GM12878 (cell line): ENCODE data around the gene FMO3. TPM values are rescaled to one million over a fixed set of nuclear protein-coding genes. Genes with fewer than 3 reads are reported as not detected.

ENCODE experiments used
- ATAC-seq: fragments of 200-7000 bp; cut with Tn5 transposase; 3 replicates; pipeline ENCODE4 v1.9.1; 2020; ENCODE audit warnings: mild to moderate bottlenecking, moderate library complexity
- BruUV-seq: library from RNA; stranded (reverse); fragments of 400-500 nt; replicated peaks from 2 replicates; lab custom pipeline; 2021; lab: Mats Ljungman, UMichigan
- CTCF ChIA-PET: fragments of 300-600 bp; sonication (Branson Sonifier 250); formaldehyde crosslinking; extraction: SDS; loops from one replicate; lab custom pipeline; 2021; ENCODE audit warnings: inconsistent platforms; lab: Yijun Ruan, JAX
- POLR2A ChIA-PET: fragments of 350-600 bp; formaldehyde crosslinking; extraction: SDS; loops from one replicate; lab custom pipeline; 2021; ENCODE audit warnings: inconsistent platforms; lab: Charles Lee
- RAD21 ChIA-PET: fragments of 300-600 bp; sonication (Branson Sonifier 250); formaldehyde crosslinking; loops from one replicate; lab custom pipeline; 2023; ENCODE audit warnings: antibody characterized with exemption; ENCODE audit not compliant: unreplicated experiment; lab: Charles Lee
- SMC1A ChIA-PET: fragments of 300-600 bp; sonication (Branson Sonifier 250); formaldehyde crosslinking; loops from one replicate; lab custom pipeline; 2023; ENCODE audit not compliant: unreplicated experiment, uncharacterized antibody; lab: Charles Lee
- DNase-seq: peaks from one replicate; pipeline ENCODE4 v3.0.0-alpha.2; 2011; ENCODE audit warnings: low read depth, low spot score
- FAIRE-seq: peaks from 3 replicates; lab custom pipeline; 2011; peaks lifted over from hg19 to GRCh38; lab: Jason Lieb, UNC
- H2AFZ ChIP-seq: 2 replicates; pipeline ENCODE4 v1.6.0; 2011; ENCODE audit warnings: low read depth, low read length, control low read depth; ENCODE audit not compliant: control insufficient read depth
- H3K27ac ChIP-seq: 2 replicates; pipeline ENCODE4 v1.5.1; 2011; ENCODE audit warnings: control low read depth; ENCODE audit not compliant: control insufficient read depth, insufficient read depth
- H3K27me3 ChIP-seq, 2 experiments: replicated peaks in 1 of 2; 2 replicates each; pipeline versions ENCODE4 v1.6.0 to v1.6.1; 2011; ENCODE audit warnings: low read length in 1 of 2; ENCODE audit not compliant: control insufficient read depth in 2 of 2, insufficient read depth in 2 of 2
- H3K36me3 ChIP-seq, 2 experiments: 2 replicates each; pipeline ENCODE4 v1.5.1; 2011; ENCODE audit warnings: low read length in 1 of 2; ENCODE audit not compliant: control insufficient read depth in 2 of 2, insufficient read depth in 2 of 2
- H3K4me1 ChIP-seq: 2 replicates; pipeline ENCODE4 v1.6.1; 2011; ENCODE audit warnings: mild to moderate bottlenecking, low read length, moderate library complexity, mixed read lengths; ENCODE audit not compliant: control insufficient read depth, insufficient read depth
- H3K4me2 ChIP-seq: 2 replicates; pipeline ENCODE4 v1.6.0; 2011; ENCODE audit warnings: control low read depth; ENCODE audit not compliant: control insufficient read depth, insufficient read depth
- H3K4me3 ChIP-seq: fragments of 200-600 bp; sonication (generic); 2 replicates; pipeline ENCODE4 v1.5.1; 2016
- H3K79me2 ChIP-seq: 2 replicates; pipeline ENCODE4 v1.6.0; 2011; ENCODE audit warnings: low read length; ENCODE audit not compliant: control insufficient read depth, insufficient read depth
- H3K9ac ChIP-seq: 2 replicates; pipeline ENCODE4 v1.8.0; 2011; ENCODE audit warnings: low read length, control low read depth, mixed read lengths; ENCODE audit not compliant: control insufficient read depth, insufficient read depth
- H3K9me3 ChIP-seq: replicated peaks from 3 replicates; pipeline ENCODE4 v1.5.1; 2011; ENCODE audit warnings: mild to moderate bottlenecking, low read length; ENCODE audit not compliant: control insufficient read depth, insufficient read depth
- H4K20me1 ChIP-seq: 2 replicates; pipeline ENCODE4 v1.6.0; 2011; ENCODE audit not compliant: control insufficient read depth, insufficient read depth
- CEBPZ ChIP-seq: fragments of 150-350 bp; IDR thresholded peaks from 2 replicates; pipeline ENCODE4 v1.6.1; 2016; ENCODE audit warnings: low read depth, low read length
- CHD2 ChIP-seq: IDR thresholded peaks from 2 replicates; pipeline ENCODE4 v1.6.1; 2011; ENCODE audit warnings: low read depth, low read length, improper control_type of control experiment, borderline replicate concordance
- GABPA ChIP-seq: IDR thresholded peaks from 2 replicates; pipeline ENCODE4 v1.6.1; 2014; ENCODE audit warnings: antibody characterized with exemption, low read depth, mild to moderate bottlenecking, inconsistent platforms
- IRF4 ChIP-seq: IDR thresholded peaks from 2 replicates; pipeline ENCODE4 v1.6.1; 2011; ENCODE audit warnings: low read depth, low read length
- RB1 ChIP-seq: fragments of 450-650 bp; formaldehyde crosslinking; IDR thresholded peaks from 2 replicates; pipeline ENCODE4 v1.6.1; 2017; ENCODE audit warnings: mild to moderate bottlenecking, borderline replicate concordance
- SPI1 ChIP-seq: IDR thresholded peaks from 2 replicates; pipeline ENCODE4 v1.6.1; 2011; ENCODE audit warnings: low read depth, mild to moderate bottlenecking, low read length, moderate library complexity, borderline replicate concordance; ENCODE audit not compliant: insufficient read depth
- YBX1 ChIP-seq: fragments of 450-650 bp; IDR thresholded peaks from 2 replicates; pipeline ENCODE4 v1.6.1; 2016; ENCODE audit warnings: antibody characterized with exemption
- WGBS: methylation state at CpG from one replicate; pipeline ENCODE4 v1.1.6; 2016; ENCODE audit warnings: low lambda C conversion rate; ENCODE audit not compliant: insufficient replicate concordance, insufficient coverage; ENCODE audit errors: missing lambda C conversion rate; 5-methylcytosine and 5-hydroxymethylcytosine counted together
- in situ Hi-C: fragments of 300-500 bp; cut with MboI; formaldehyde crosslinking; loops from 9 replicates; pipeline ENCODE4 v1.14.3; 2018; ENCODE audit warnings: mixed read lengths
- intact Hi-C: fragments of 100-400 bp; cut with micrococcal nuclease; formaldehyde crosslinking; loops from one replicate; pipeline ENCODE4 v1.14.2; 2022; ENCODE audit not compliant: unreplicated experiment
- polyA plus RNA-seq, 11 experiments: library from polyadenylated mRNA; depleted of rRNA in 4 of 11; unstranded in 6 of 11; stranded (reverse) in 5 of 11; fragments of >200 nt; fragmentation: Nextera tagmentation in 4 of 11; fragmentation: Illumina TruSeq in 1 of 11; extraction: Ambion mirVana in 4 of 11; extraction: Trizol in 1 of 11; gene quantifications; 1 replicate in 1 of 11; 2 replicates in 10 of 11; pipeline versions ENCODE4 v1.2.1 to v1.2.3, GENCODE V29; 2011 to 2016; ENCODE audit warnings: inconsistent platforms in 2 of 11, missing spikeins in 2 of 11, low read depth in 1 of 11
- total RNA-seq, 4 experiments: library from RNA; depleted of rRNA in 3 of 4; stranded (reverse); fragments of >200 nt in 3 of 4; fragmentation: Illumina TruSeq in 1 of 4; extraction: Trizol in 1 of 4; gene quantifications; 2 replicates each; pipeline versions ENCODE4 v1.2.1 to v1.2.3, GENCODE V29; 2013 to 2021
- TF ChIP-seq, protein P1 (sequence below): fragments of 450-650 bp; formaldehyde crosslinking; IDR thresholded peaks from 2 replicates; pipeline ENCODE4 v1.4.0; 2022; ENCODE audit warnings: mild to moderate bottlenecking, moderate library complexity
- TF ChIP-seq, protein P2 (sequence below): IDR thresholded peaks from 2 replicates; pipeline ENCODE4 v1.6.1; 2012; ENCODE audit warnings: low read depth, low read length, improper control_type of control experiment

The FMO3 gene
- total and polyA plus RNA-seq, 10 of the 15 experiments (the other 5 are each of a cell fraction or from before 2014, with no cell fraction given) = 0.08 to 0.10 TPM; not detected in 8

DNA sequence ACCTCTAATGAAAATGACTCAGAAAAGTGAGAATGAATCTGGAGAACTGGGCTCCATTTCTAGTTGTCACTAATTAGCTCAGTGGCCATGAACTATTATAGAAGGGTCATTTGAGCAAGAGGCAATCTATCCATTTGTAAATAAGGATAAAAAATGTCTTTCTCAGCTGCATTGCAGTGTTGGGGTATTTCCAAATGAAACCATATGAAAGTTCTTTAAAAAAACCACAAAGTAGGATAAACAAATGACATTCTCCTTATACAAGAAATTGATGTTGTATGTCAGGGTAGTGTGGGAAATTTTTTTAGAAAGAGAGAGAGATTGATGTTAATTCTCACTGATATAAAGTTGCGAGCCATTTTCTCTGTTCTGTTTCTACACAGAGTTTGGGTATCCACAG, 26.0 kb downstream of the FMO3 start:
- H3K36me3 ChIP-seq = no peaks in the 10 kb centered on the region
- SMC1A ChIA-PET = no interaction called here
- no peaks in the 10 kb centered on the region for H3K27me3 ChIP-seq
- H4K20me1 ChIP-seq = no peaks in the 10 kb centered on the region
- WGBS = 0% methylated on average over 1 of the region's 1 CpG
- POLR2A ChIA-PET = no interaction called here
- no peak overlapping the region for H3K4me3 ChIP-seq
- RAD21 ChIA-PET = no interaction called here
- TF ChIP-seq YBX1 = no peak
- TF ChIP-seq RB1 = no peak
- TF ChIP-seq, protein P1, sequence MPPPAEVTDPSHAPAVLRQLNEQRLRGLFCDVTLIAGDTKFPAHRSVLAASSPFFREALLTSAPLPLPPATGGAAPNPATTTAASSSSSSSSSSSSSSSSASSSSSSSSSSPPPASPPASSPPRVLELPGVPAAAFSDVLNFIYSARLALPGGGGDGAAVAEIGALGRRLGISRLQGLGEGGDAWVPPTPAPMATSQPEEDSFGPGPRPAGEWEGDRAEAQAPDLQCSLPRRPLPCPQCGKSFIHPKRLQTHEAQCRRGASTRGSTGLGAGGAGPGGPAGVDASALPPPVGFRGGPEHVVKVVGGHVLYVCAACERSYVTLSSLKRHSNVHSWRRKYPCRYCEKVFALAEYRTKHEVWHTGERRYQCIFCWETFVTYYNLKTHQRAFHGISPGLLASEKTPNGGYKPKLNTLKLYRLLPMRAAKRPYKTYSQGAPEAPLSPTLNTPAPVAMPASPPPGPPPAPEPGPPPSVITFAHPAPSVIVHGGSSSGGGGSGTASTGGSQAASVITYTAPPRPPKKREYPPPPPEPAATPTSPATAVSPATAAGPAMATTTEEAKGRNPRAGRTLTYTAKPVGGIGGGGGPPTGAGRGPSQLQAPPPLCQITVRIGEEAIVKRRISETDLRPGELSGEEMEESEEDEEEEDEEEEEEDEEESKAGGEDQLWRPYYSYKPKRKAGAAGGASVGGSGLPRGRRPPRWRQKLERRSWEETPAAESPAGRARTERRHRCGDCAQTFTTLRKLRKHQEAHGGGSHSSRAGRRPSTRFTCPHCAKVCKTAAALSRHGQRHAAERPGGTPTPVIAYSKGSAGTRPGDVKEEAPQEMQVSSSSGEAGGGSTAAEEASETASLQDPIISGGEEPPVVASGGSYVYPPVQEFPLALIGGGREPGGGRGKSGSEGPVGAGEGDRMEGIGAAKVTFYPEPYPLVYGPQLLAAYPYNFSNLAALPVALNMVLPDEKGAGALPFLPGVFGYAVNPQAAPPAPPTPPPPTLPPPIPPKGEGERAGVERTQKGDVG (CRISPR knock-in tag) = no peak
- TF ChIP-seq GABPA = no peak
- no peak for TF ChIP-seq CHD2
- no peak for TF ChIP-seq CEBPZ
- TF ChIP-seq, protein P2, sequence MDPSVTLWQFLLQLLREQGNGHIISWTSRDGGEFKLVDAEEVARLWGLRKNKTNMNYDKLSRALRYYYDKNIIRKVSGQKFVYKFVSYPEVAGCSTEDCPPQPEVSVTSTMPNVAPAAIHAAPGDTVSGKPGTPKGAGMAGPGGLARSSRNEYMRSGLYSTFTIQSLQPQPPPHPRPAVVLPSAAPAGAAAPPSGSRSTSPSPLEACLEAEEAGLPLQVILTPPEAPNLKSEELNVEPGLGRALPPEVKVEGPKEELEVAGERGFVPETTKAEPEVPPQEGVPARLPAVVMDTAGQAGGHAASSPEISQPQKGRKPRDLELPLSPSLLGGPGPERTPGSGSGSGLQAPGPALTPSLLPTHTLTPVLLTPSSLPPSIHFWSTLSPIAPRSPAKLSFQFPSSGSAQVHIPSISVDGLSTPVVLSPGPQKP = no peak
- TF ChIP-seq SPI1 = no peak
- no peak for TF ChIP-seq IRF4
- in situ Hi-C loops (no loop called here), intact Hi-C loops (no loop called here)
- BruUV-seq = no TSS peak
- ATAC-seq (no peak), DNase-seq (no peak), FAIRE-seq (no peak)
- no peaks in the 10 kb centered on the region for H3K79me2 ChIP-seq
- no peaks in the 10 kb centered on the region for H3K4me1 ChIP-seq
- no peak overlapping the region for H3K27ac ChIP-seq
- H2AFZ ChIP-seq = no peak overlapping the region
- no peak overlapping the region for H3K4me2 ChIP-seq
- CTCF ChIA-PET = no interaction called here
- no peak overlapping the region for H3K9ac ChIP-seq
- H3K9me3 ChIP-seq = no peaks in the 10 kb centered on the region
